Spleen (tissue), 7 donors: ENCODE results near the gene VN1R4.
"Not testable (repeated sequence)": the region's sequence is repeated elsewhere in the genome, so short reads cannot be mapped to it uniquely, and the experiment has no call there.

Source experiments
- POLR2AphosphoS5 ChIP-seq, 3 donors: sonication (generic); formaldehyde crosslinking; IDR thresholded peaks; one replicate each; pipeline ENCODE4 v1.5.1; 2017; ENCODE audit warnings: antibody characterized with exemption in 3 of 3
- TF ChIP-seq, protein P1 (sequence below), 11 experiments: fragments of 200-600 bp in 7 of 11; fragments of 450-650 bp in 4 of 11; sonication (generic) in 4 of 11; IDR thresholded peaks in 8 of 11; conservative IDR thresholded peaks in 3 of 11; 1 replicate in 7 of 11; 2 replicates in 4 of 11; pipeline versions ENCODE4 v1.4.0 to v1.8.0; 2016 to 2021; ENCODE audit warnings: antibody characterized with exemption in 11 of 11, inconsistent platforms in 4 of 11, mild to moderate bottlenecking in 1 of 11
- donor health status: DM: no; HTN: no; CAD: no; lungs with moderate emphysema.
- donor health status: DM: no; HTN: no; CAD: no.
- donor health status: DM: no; HTN: no; CAD: no.

DNA sequence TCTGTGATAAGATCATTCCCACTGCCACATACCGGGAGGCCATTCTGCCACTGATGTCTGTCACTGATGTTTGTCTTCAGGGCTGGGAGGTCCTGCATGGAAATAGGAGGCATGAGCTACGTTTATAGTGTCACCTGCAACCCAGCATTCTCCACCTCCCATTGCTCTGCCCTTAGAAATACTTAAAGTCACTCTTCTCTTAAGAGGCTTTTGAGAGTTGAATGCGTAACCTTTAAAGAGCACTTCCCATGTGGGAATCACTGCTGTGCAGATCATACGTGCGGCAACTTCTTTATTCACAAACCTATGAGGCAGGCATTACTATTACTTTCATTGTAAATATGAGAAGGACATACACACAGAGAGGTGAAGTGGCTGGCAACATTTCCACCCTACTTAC is at the start of gene VN1R4:
- TF ChIP-seq, protein P1, sequence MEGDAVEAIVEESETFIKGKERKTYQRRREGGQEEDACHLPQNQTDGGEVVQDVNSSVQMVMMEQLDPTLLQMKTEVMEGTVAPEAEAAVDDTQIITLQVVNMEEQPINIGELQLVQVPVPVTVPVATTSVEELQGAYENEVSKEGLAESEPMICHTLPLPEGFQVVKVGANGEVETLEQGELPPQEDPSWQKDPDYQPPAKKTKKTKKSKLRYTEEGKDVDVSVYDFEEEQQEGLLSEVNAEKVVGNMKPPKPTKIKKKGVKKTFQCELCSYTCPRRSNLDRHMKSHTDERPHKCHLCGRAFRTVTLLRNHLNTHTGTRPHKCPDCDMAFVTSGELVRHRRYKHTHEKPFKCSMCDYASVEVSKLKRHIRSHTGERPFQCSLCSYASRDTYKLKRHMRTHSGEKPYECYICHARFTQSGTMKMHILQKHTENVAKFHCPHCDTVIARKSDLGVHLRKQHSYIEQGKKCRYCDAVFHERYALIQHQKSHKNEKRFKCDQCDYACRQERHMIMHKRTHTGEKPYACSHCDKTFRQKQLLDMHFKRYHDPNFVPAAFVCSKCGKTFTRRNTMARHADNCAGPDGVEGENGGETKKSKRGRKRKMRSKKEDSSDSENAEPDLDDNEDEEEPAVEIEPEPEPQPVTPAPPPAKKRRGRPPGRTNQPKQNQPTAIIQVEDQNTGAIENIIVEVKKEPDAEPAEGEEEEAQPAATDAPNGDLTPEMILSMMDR (IDR thresholded peaks at IDR 0.05 in 8 of 11, conservative IDR thresholded peaks at IDR 0.05 in 3 of 11), result not testable (repeated sequence)
- TF ChIP-seq POLR2AphosphoS5 (IDR thresholded peaks at IDR 0.05), result not testable (repeated sequence)
